ENCODE data around the gene ZNF662. TPM values are rescaled to one million over a fixed set of nuclear protein-coding genes. Genes with fewer than 3 reads are reported as not detected.

The ZNF662 gene
- total and polyA plus RNA-seq, 9 of the 15 experiments (the other 6 are each of a cell fraction or from before 2014, with no cell fraction given), result 0.07 to 0.55 (median 0.27) TPM

- no peaks in the 10 kb centered on the region for H3K79me2 ChIP-seq (ENCODE audit: control insufficient read depth, insufficient read depth, low read length)
- in situ Hi-C loops (cut with MboI), result no loop called here
- BruUV-seq (replicated peaks), result no TSS peak
Measured at GRCh38 chr3:42864321-42864950, 41.5 kb upstream of the ZNF662 start.

More at GRCh38 chr3:42864321-42864950, 41.5 kb upstream of the ZNF662 start:
- H3K4me2 ChIP-seq (ENCODE audit: insufficient read depth, low read length), result peak overlapping the region; percentile 40
- peak; percentile 45; the same call in 2 of the 3 replicates for ATAC-seq
- peaks cover 16 to 48% of the 10 kb centered on the region in 2 experiments; a peak in 4 of 5 replicates for H3K27me3 ChIP-seq (ENCODE audit: control insufficient read depth in 2 of 2, insufficient read depth in 2 of 2, low read length in 2 of 2)
- H4K20me1 ChIP-seq (replicated peaks; ENCODE audit: control insufficient read depth, insufficient read depth, low read length), result no peaks in the 10 kb centered on the region
- no peaks in the 10 kb centered on the region for H3K36me3 ChIP-seq (ENCODE audit: control insufficient read depth, insufficient read depth, low read length)
- intact Hi-C loops (cut with micrococcal nuclease), result no loop called here
- ChIA-PET CTCF (ENCODE audit: low intra/inter-chr PET ratio) (no interaction called here), POLR2A (interaction anchor here (0.6 to 0.9 kb wide), 2 partner anchors 8 to 22 kb away, joined by 3 to 4 read pairs; no protein-coding TSS in a partner anchor)
- no peaks in the 10 kb centered on the region for H3K9me1 ChIP-seq (ENCODE audit: control insufficient read depth, insufficient read depth, low read length)
- H3K4me3 ChIP-seq, result no peak overlapping the region
- no peak for FAIRE-seq
- 4% methylated on average over 15 of the region's 15 CpGs for WGBS (ENCODE audit: insufficient coverage, low coverage, missing lambda C conversion rate)
- H3K4me1 ChIP-seq (replicated peaks in 1 of 2; ENCODE audit: control insufficient read depth in 2 of 2, insufficient read depth in 2 of 2, low read length in 2 of 2), result no peaks in the 10 kb centered on the region; a peak in 1 of 5 replicates
- no peak overlapping the region for H3K27ac ChIP-seq (ENCODE audit: extremely low read depth, low read depth, low read length)
- H2AFZ ChIP-seq (ENCODE audit: low read depth, low read length), result peak overlapping the region; percentile 57
- DNase-seq (ENCODE audit: extremely low read depth in 1 of 4, low spot score in 3 of 4), result peak in 1 of 4 experiments; percentile 9
- no peak overlapping the region for H3K9ac ChIP-seq (ENCODE audit: insufficient read depth in 1 of 2, low read depth in 2 of 2, low read length in 2 of 2)
- TF ChIP-seq ZNF134 (CRISPR knock-in tag; conservative IDR thresholded peaks at IDR 0.05), result no peak
- peak; percentile 44 to 84 (median 51) for TF ChIP-seq YY1 (IDR thresholded peaks at IDR 0.05; ENCODE audit: borderline replicate concordance in 1 of 3, control insufficient read depth in 1 of 3, extremely low read depth in 1 of 3, insufficient read depth in 3 of 3, insufficient read length in 1 of 3, insufficient replicate concordance in 2 of 3, low read depth in 1 of 3, low read length in 2 of 3)
- no peak for TF ChIP-seq TAL1 (IDR thresholded peaks at IDR 0.05)
- TF ChIP-seq, protein P1, sequence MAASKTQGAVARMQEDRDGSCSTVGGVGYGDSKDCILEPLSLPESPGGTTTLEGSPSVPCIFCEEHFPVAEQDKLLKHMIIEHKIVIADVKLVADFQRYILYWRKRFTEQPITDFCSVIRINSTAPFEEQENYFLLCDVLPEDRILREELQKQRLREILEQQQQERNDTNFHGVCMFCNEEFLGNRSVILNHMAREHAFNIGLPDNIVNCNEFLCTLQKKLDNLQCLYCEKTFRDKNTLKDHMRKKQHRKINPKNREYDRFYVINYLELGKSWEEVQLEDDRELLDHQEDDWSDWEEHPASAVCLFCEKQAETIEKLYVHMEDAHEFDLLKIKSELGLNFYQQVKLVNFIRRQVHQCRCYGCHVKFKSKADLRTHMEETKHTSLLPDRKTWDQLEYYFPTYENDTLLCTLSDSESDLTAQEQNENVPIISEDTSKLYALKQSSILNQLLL (CRISPR knock-in tag; IDR thresholded peaks at IDR 0.05; ENCODE audit: borderline replicate concordance), result no peak
- TF ChIP-seq ZC3H11A (IDR thresholded peaks at IDR 0.05; ENCODE audit: low read depth, low read length), result no peak
- H3K9me3 ChIP-seq (replicated peaks; ENCODE audit: control insufficient read depth, insufficient read depth, low read depth, low read length), result no peaks in the 10 kb centered on the region

Measured in K562 (cell line).